Ascending aorta (tissue), 2 donors: ENCODE measurements around the gene GNB1L. TPM values are rescaled to one million over a fixed set of nuclear protein-coding genes. Genes with fewer than 3 reads are reported as not detected.
A peak's percentile ranks its signal among the peaks of the same experiment; 100 is the strongest.

Source experiments
- DNase-seq, 2 donors: peaks; one replicate each; pipeline ENCODE4 v3.0.0-alpha.2; 2019; ENCODE audit warnings: low spot score in 2 of 2
- H3K27ac ChIP-seq, 2 donors: fragments of 200-600 bp; sonication (generic); one replicate each; pipeline ENCODE4 v1.5.1; 2016 to 2017; ENCODE audit warnings: mild to moderate bottlenecking in 1 of 2
- H3K27me3 ChIP-seq: fragments of 200-600 bp; sonication (generic); one replicate; pipeline ENCODE4 v1.5.1; 2017
- H3K36me3 ChIP-seq, 2 donors: fragments of 200-600 bp; sonication (generic); one replicate each; pipeline ENCODE4 v1.5.1; 2016
- H3K4me1 ChIP-seq, 2 donors: fragments of 200-600 bp; sonication (generic); one replicate each; pipeline ENCODE4 v1.5.1; 2016 to 2017; ENCODE audit warnings: mild to moderate bottlenecking in 1 of 2
- H3K4me3 ChIP-seq, 2 donors: fragments of 200-600 bp; sonication (generic); one replicate each; pipeline ENCODE4 v1.5.1; 2016 to 2017; ENCODE audit warnings: mild to moderate bottlenecking in 1 of 2
- H3K9me3 ChIP-seq, 2 donors: fragments of 200-600 bp; sonication (generic); one replicate each; pipeline ENCODE4 v1.5.1; 2016
- intact Hi-C: fragments of 100-400 bp; cut with DNase I; formaldehyde crosslinking; loops from one replicate; pipeline ENCODE4 v1.15.1; 2023
- total RNA-seq: library from RNA; depleted of rRNA; stranded (reverse); fragments of >200 nt; gene quantifications from one replicate; pipeline ENCODE4 v1.1.0, GENCODE V29; 2016
- TF ChIP-seq, protein P1 (sequence below), 3 experiments: fragments of 200-600 bp in 2 of 3; fragments of 450-650 bp in 1 of 3; sonication (generic) in 2 of 3; IDR thresholded peaks; one replicate each; pipeline ENCODE4 v1.5.1; 2016 to 2019; ENCODE audit warnings: antibody characterized with exemption in 3 of 3, mild to moderate bottlenecking in 1 of 3, moderate library complexity in 1 of 3

Gene GNB1L
- total RNA-seq, 1 donor from 2014 or later: 7.9 TPM

DNA sequence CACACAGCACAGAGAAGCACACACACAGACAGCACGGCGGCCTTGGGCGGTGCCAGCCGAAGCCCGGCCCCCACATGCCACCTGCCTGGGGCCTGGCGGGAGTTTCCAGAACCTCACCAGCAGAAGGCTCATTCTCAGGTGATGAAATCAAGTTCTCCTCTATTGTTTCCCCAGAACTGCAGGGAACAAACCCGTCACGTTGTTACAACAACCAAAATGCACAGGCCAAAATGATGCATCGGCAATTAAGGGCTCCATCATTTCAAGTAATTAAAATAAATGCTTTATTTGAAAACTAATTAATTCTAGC lies 30.8 kb downstream of the GNB1L start:
- peaks cover 0 to 6% of the 10 kb centered on the region in 2 donors for H3K36me3 ChIP-seq
- H3K27me3 ChIP-seq: no peaks in the 10 kb centered on the region
- peak in 1 of 2 donors; percentile 44 for DNase-seq
- no peaks in the 10 kb centered on the region for H3K4me1 ChIP-seq
- H3K4me3 ChIP-seq: no peak overlapping the region
- no peaks in the 10 kb centered on the region for H3K9me3 ChIP-seq
- H3K27ac ChIP-seq: no peak overlapping the region
- intact Hi-C loops: no loop called here
- TF ChIP-seq, protein P1, sequence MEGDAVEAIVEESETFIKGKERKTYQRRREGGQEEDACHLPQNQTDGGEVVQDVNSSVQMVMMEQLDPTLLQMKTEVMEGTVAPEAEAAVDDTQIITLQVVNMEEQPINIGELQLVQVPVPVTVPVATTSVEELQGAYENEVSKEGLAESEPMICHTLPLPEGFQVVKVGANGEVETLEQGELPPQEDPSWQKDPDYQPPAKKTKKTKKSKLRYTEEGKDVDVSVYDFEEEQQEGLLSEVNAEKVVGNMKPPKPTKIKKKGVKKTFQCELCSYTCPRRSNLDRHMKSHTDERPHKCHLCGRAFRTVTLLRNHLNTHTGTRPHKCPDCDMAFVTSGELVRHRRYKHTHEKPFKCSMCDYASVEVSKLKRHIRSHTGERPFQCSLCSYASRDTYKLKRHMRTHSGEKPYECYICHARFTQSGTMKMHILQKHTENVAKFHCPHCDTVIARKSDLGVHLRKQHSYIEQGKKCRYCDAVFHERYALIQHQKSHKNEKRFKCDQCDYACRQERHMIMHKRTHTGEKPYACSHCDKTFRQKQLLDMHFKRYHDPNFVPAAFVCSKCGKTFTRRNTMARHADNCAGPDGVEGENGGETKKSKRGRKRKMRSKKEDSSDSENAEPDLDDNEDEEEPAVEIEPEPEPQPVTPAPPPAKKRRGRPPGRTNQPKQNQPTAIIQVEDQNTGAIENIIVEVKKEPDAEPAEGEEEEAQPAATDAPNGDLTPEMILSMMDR (IDR thresholded peaks at IDR 0.05): no peak

DNA sequence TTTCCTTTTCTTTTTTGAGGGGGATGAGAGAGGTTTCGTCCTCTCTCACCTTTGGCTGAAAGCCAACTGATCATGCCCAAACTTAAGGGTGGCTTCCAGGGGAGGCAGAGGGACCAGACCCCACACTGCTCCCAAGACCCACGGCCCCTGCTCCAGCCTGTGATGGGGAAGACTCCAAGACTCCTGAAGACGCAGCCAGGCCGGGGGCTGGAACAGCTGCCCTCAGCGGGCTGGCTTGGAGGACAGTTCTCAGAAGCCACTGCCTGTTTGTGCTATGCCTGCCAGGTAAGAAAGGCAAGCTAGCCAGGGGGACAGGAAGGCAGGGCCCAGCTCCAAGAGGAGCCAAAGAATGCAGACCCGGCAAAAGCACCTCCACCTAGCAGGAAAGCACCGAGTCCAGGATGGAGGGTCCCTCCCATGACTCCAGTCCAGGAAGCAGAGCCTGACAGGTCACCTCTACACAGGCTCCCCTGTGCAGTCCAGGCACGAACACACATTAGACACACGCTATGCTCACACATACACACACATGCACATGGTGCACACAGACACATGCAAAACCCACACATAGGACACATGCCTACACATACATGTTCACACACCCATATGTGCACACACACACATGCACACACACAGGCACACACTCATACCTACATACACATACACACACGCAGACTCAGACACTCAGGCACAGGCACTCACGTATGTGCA lies 31.3 kb downstream of the GNB1L start:
- H3K4me1 ChIP-seq: no peaks in the 10 kb centered on the region
- peaks cover 0 to 6% of the 10 kb centered on the region in 2 donors for H3K36me3 ChIP-seq
- intact Hi-C loops: no loop called here
- no peak overlapping the region for H3K27ac ChIP-seq
- H3K9me3 ChIP-seq: no peaks in the 10 kb centered on the region
- no peaks in the 10 kb centered on the region for H3K27me3 ChIP-seq
- TF ChIP-seq, protein P1 (IDR thresholded peaks at IDR 0.05): no peak
- peak in 1 of 2 donors; percentile 44 for DNase-seq
- no peak overlapping the region for H3K4me3 ChIP-seq

DNA sequence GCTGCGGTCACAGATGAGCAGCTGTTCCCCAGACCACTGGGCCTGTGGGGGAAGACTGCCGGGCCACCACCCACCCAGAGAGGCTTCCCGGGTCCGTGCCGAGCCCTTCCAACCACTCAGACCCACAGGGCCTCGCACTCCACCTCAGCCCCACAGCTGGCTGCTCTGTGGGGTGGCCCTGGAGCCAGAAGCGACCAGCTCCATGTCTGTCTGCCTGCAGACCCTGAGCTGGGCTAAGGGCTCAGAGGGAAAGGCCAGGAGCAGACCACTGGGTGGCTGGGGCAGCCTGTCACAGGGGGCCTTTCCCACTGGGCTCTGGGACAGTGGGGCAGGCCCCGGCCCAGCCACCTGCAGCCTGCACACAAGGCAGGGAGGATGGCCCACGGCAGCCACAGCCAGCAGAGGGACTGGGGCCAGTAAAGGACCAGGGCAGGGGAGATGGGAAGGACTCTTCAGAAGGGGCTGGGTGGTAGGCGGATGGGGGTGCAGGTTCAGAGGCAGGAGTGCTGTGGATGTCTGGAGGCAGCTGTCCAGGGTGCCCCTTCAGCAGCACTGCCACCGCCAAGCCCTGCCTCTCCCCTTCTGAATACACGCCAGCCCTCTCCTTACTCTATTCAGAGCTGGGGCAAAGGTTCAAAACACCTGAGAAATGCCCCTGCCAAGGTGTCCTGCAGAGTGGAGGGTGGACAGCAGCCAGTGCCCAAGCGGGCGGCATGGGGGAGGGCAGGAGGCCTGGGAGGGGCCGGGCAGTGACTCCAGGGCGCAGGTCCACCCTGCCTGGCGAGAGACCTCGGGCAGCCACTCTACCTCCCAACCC lies 32.2 kb downstream of the GNB1L start:
- DNase-seq: peak in 1 of 2 donors; percentile 48
- Histone ChIP-seq H3K4me3 (no peak overlapping the region), H3K27ac (no peak overlapping the region), H3K27me3 (no peaks in the 10 kb centered on the region), H3K36me3 (peaks cover 0 to 6% of the 10 kb centered on the region in 2 donors), H3K9me3 (no peaks in the 10 kb centered on the region), H3K4me1 (no peaks in the 10 kb centered on the region)
- intact Hi-C loops: no loop called here
- TF ChIP-seq, protein P1 (IDR thresholded peaks at IDR 0.05): no peak

DNA sequence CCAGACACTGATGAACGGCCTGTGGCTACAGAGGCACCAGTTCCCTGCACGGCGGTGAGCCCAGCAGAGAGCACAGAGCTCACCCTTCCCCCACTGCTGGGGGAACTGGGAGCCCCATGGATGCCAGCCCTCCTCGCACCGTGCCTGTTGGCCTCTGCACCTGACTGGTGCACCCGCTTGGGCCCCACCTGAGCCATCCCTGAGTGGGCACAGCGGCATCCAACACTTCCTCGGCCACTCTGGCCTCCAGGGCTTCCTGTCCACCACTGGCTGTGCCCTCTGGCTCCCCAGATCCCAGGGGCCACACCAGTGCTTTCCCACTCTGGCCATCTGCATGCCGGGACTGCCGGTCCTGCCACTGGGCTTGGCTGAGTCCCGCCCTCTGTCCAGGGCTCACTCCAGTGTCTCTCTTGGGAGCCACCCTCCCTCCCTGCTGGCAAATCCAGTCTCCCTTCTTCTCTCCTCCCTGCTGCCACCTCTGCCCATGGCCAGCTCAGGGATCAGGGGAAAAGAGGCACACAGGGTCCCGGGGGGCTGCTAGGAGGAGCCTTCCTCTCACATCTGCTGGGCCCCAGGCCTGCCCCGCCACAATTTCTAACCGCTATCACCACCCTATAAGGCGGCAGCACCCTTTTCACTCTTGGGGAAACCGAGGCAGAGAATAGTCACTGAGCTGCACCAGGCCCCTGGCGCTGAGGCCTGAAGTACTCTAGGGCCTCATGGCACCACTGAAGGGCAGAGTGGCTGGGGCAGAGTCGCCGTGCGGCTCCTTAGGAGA lies 33.0 kb downstream of the GNB1L start:
- no peaks in the 10 kb centered on the region for H3K9me3 ChIP-seq
- H3K36me3 ChIP-seq: peaks cover 0 to 6% of the 10 kb centered on the region in 2 donors
- H3K27me3 ChIP-seq: no peaks in the 10 kb centered on the region
- peak in 1 of 2 donors; percentile 31 for DNase-seq
- TF ChIP-seq, protein P1 (IDR thresholded peaks at IDR 0.05): no peak
- intact Hi-C loops: no loop called here
- no peaks in the 10 kb centered on the region for H3K4me1 ChIP-seq
- no peak overlapping the region for H3K27ac ChIP-seq
- no peak overlapping the region for H3K4me3 ChIP-seq

DNA sequence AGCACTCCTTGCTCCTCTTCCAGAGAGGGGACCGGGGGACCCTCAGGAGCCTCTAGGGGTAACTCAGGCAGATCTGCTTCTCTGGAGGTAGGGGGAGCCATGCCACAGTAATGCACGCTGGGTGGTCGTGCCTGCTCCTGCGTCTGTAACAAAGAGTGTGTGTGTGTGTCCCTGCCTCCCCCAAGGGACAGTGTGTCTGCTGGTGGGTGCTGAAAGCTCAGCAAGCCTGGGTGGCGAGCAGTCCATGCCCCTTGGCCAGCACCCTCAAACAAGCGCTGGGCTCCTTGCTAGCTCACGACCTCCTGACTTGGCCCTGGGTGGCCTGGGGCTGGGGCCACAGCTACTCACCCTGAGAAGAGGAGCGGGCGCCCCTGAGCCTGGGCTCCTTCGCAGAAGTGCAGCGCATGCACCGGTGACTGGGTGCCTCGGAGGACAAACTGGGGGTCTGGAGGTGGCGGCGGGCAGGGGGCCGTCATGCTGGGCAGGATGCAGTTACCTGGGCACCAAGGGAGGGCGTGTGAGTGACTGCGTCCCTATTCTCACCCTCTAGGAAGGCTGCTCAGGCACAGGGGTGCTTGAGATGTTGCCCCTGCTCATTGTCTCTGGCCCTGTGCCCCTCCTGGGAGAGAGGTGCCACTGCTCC lies 33.7 kb downstream of the GNB1L start:
- Histone ChIP-seq H3K27ac (no peak overlapping the region), H3K4me3 (no peak overlapping the region), H3K36me3 (peaks cover 0 to 6% of the 10 kb centered on the region in 2 donors), H3K27me3 (no peaks in the 10 kb centered on the region), H3K4me1 (no peaks in the 10 kb centered on the region), H3K9me3 (no peaks in the 10 kb centered on the region)
- TF ChIP-seq, protein P1 (IDR thresholded peaks at IDR 0.05): no peak
- peak in 1 of 2 donors; percentile 52 for DNase-seq
- intact Hi-C loops: no loop called here
